Large intestine (tissue), 3 donors: Measurements from ENCODE around the gene VPS25. TPM values are rescaled to one million over a fixed set of nuclear protein-coding genes. Genes with fewer than 3 reads are reported as not detected.

ENCODE experiments used
- DNase-seq, 2 donors: peaks; one replicate each; pipeline versions ENCODE4 v3.0.0 to v3.0.0-alpha.2; 2013
- H3K27ac ChIP-seq: one replicate; pipeline ENCODE4 v1.5.1; 2013; ENCODE audit warnings: low read length
- H3K27me3 ChIP-seq: 2 replicates; pipeline ENCODE4 v1.6.1; 2013; ENCODE audit warnings: low read length; ENCODE audit not compliant: control insufficient read depth, insufficient read depth
- H3K36me3 ChIP-seq: 2 replicates; pipeline ENCODE4 v1.6.1; 2013; ENCODE audit warnings: low read length; ENCODE audit not compliant: control insufficient read depth, insufficient read depth
- H3K4me1 ChIP-seq: one replicate; pipeline ENCODE4 v1.6.1; 2013; ENCODE audit warnings: low read length; ENCODE audit not compliant: control insufficient read depth, insufficient read depth
- H3K4me3 ChIP-seq: one replicate; pipeline ENCODE4 v1.5.1; 2013; ENCODE audit warnings: low read length
- H3K9me3 ChIP-seq: one replicate; pipeline ENCODE4 v1.6.1; 2013; ENCODE audit warnings: mild to moderate bottlenecking, low read depth, low read length, moderate library complexity; ENCODE audit not compliant: control insufficient read depth
- WGBS: methylation state at CpG from one replicate; pipeline ENCODE4 v1.1.5; 2013; ENCODE audit warnings: low lambda C conversion rate; ENCODE audit not compliant: insufficient coverage; 5-methylcytosine and 5-hydroxymethylcytosine counted together
- polyA plus RNA-seq: library from polyadenylated mRNA; unstranded; fragments of 120-200 nt; gene quantifications from one replicate; pipeline ENCODE4 v1.2.1, GENCODE V29; 2013

VPS25 gene
- polyA plus RNA-seq, 1 donor, result 78.1 TPM

- DNase-seq, result no peak
- H3K4me3 ChIP-seq, result no peak overlapping the region
- no peaks in the 10 kb centered on the region for H3K9me3 ChIP-seq
- 67% methylated on average over 1 of the region's 7 CpGs for WGBS
- H3K27ac ChIP-seq, result no peak overlapping the region
- H3K27me3 ChIP-seq, result no peaks in the 10 kb centered on the region
- H3K4me1 ChIP-seq, result peaks cover 11% of the 10 kb centered on the region
- no peaks in the 10 kb centered on the region for H3K36me3 ChIP-seq
These were observed 24.9 kb upstream of the VPS25 start for GRCh38 chr17:42748202-42748907.

- 87% methylated on average over 3 of the region's 11 CpGs for WGBS
- DNase-seq, result no peak
- Histone ChIP-seq H3K27ac (no peak overlapping the region), H3K27me3 (no peaks in the 10 kb centered on the region), H3K4me3 (no peak overlapping the region), H3K9me3 (no peaks in the 10 kb centered on the region), H3K36me3 (no peaks in the 10 kb centered on the region), H3K4me1 (peaks cover 3% of the 10 kb centered on the region)
These were observed 24.1 kb upstream of the VPS25 start for GRCh38 chr17:42748908-42749798.

GRCh38 chr17:42750739-42751344 is 22.4 kb upstream of the VPS25 start:
- no peaks in the 10 kb centered on the region for H3K9me3 ChIP-seq
- H3K27me3 ChIP-seq, result no peaks in the 10 kb centered on the region
- WGBS, result no CpG with 5 or more reads among the region's 3 CpGs
- no peak for DNase-seq
- H3K36me3 ChIP-seq, result no peaks in the 10 kb centered on the region
- peak overlapping the region; percentile 4 for H3K27ac ChIP-seq
- H3K4me3 ChIP-seq, result no peak overlapping the region
- no peaks in the 10 kb centered on the region for H3K4me1 ChIP-seq

- 93% methylated on average over 3 of the region's 7 CpGs for WGBS
- DNase-seq, result no peak
- no peaks in the 10 kb centered on the region for H3K36me3 ChIP-seq
- no peaks in the 10 kb centered on the region for H3K9me3 ChIP-seq
- H3K4me1 ChIP-seq, result no peaks in the 10 kb centered on the region
- no peak overlapping the region for H3K27ac ChIP-seq
- H3K4me3 ChIP-seq, result no peak overlapping the region
- no peaks in the 10 kb centered on the region for H3K27me3 ChIP-seq
These were observed 21.6 kb upstream of the VPS25 start for GRCh38 chr17:42751628-42752027.

DNA sequence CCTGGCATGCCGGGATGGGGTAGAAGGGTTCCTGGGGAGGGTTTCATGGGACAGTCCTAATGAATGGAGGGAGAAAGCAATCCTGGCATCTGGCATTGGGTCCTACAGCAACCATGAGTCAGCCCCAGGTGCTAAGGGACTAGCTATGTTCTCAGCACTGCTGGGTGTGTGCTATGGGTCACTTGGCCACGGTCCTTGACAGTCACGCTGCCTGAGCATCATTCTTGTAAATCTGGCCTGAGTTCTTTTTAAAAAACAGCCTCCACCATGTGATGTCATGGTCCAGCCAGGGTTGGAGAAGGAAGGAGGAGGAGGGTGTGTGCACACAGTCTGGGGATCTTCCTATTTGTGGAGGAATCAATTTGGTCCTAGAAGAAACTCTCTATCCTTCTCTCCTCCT is 18.5 kb upstream of the VPS25 start:
- no CpG with 5 or more reads among the region's 3 CpGs for WGBS
- Histone ChIP-seq H3K36me3 (no peaks in the 10 kb centered on the region), H3K9me3 (no peaks in the 10 kb centered on the region), H3K27ac (no peak overlapping the region), H3K27me3 (no peaks in the 10 kb centered on the region), H3K4me3 (no peak overlapping the region), H3K4me1 (no peaks in the 10 kb centered on the region)
- DNase-seq, result no peak

DNA sequence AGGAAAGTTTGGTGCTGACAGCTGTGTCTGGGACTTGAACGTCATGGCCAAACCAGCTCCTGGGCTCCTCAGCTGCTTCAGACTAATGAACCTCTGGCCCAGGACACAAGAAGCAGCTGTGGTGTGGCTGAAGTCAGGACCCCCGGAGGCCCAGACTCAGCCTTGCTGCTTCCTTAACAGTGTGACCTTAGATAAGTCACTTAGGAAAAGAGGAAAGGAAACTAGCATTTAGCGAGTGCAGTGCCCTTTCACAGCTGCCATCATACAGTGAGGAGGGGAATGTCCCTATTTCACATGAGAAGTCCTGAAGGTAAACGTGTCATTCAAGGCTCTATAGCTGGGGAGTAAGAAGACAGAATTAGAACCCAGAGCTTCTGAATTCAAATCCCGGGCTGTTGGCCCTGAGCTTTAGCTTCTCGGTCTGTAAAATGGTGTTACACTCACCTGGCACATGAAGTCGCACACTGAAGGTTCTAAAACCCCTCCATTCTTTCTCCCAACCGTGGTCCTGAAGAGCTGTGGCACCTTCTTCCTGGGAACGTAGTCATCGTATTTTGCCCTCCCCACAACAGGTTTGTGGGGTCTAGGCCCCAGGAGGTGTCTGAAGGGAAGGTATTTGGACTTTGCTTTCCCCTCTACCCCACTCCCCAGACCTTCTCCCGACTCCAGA is 13.1 kb upstream of the VPS25 start:
- peak overlapping the region; percentile 45 for H3K4me3 ChIP-seq
- H3K36me3 ChIP-seq, result no peaks in the 10 kb centered on the region
- peaks cover 4% of the 10 kb centered on the region for H3K9me3 ChIP-seq
- WGBS, result no CpG with 5 or more reads among the region's 11 CpGs
- H3K27me3 ChIP-seq, result peaks cover 13% of the 10 kb centered on the region
- H3K4me1 ChIP-seq, result peaks cover 18% of the 10 kb centered on the region
- no peak overlapping the region for H3K27ac ChIP-seq
- no peak for DNase-seq

- no CpG with 5 or more reads among the region's 92 CpGs for WGBS
- peaks cover 4% of the 10 kb centered on the region for H3K9me3 ChIP-seq
- peaks cover 13% of the 10 kb centered on the region for H3K27me3 ChIP-seq
- H3K27ac ChIP-seq, result no peak within 1 kb of the TSS
- H3K4me1 ChIP-seq, result peaks cover 18% of the 10 kb centered on the region
- DNase-seq, result peak in 1 of 2 donors; percentile 56
- peak within 1 kb of the TSS; percentile 46 for H3K4me3 ChIP-seq
- H3K36me3 ChIP-seq, result no peaks in the 10 kb centered on the region
These were observed 12.3 kb upstream of the VPS25 start, which contains the start of gene RAMP2 for GRCh38 chr17:42760652-42761581. TSS of gene RAMP2 (plus strand) at chr17:42761227. CDS start at chr17:42761262, 35 bp downstream.

- DNase-seq, result no peak
- H3K27ac ChIP-seq, result no peak overlapping the region
- no peaks in the 10 kb centered on the region for H3K36me3 ChIP-seq
- peaks cover 4% of the 10 kb centered on the region for H3K9me3 ChIP-seq
- H3K27me3 ChIP-seq, result peaks cover 13% of the 10 kb centered on the region
- H3K4me1 ChIP-seq, result peaks cover 18% of the 10 kb centered on the region
- no CpG with 5 or more reads among the region's 12 CpGs for WGBS
- peak overlapping the region; percentile 46 for H3K4me3 ChIP-seq
These were observed 11.6 kb upstream of the VPS25 start for GRCh38 chr17:42761638-42762037.

- Histone ChIP-seq H3K27ac (no peak overlapping the region), H3K27me3 (peaks cover 8% of the 10 kb centered on the region), H3K4me1 (peaks cover 13% of the 10 kb centered on the region), H3K4me3 (no peak overlapping the region), H3K36me3 (no peaks in the 10 kb centered on the region), H3K9me3 (peaks cover 4% of the 10 kb centered on the region)
- WGBS, result no CpG with 5 or more reads among the region's 6 CpGs
- DNase-seq, result no peak
These were observed 7.1 kb upstream of the VPS25 start for GRCh38 chr17:42766124-42766523.
